PFSK-1 (cell line): ENCODE measurements around the gene PRPH.

Experiments
- FOXP2 ChIP-seq: optimal IDR thresholded peaks from 2 replicates; pipeline ENCODE3; 2011; ENCODE audit warnings: borderline replicate concordance, control low read depth, inconsistent platforms; ENCODE audit not compliant: insufficient read depth; ENCODE audit errors: extremely low read length, extremely low read depth
- POLR2AphosphoS5 ChIP-seq: IDR thresholded peaks from 2 replicates; pipeline ENCODE4 v1.6.1; 2012; ENCODE audit warnings: low read depth, mild to moderate bottlenecking, control low read depth, low read length, moderate library complexity
- REST ChIP-seq, 2 experiments: IDR thresholded peaks; 2 replicates each; pipeline versions ENCODE4 v1.6.1 to v1.8.0; 2011 to 2012; ENCODE audit warnings: low read depth in 2 of 2, low read length in 2 of 2, control low read depth in 1 of 2, inconsistent platforms in 1 of 2, mild to moderate bottlenecking in 1 of 2, moderate library complexity in 1 of 2; ENCODE audit not compliant: insufficient read depth in 1 of 2
- SIN3A ChIP-seq: IDR thresholded peaks from 2 replicates; pipeline ENCODE4 v1.6.1; 2012; ENCODE audit warnings: mild to moderate bottlenecking, low read length, moderate library complexity, borderline replicate concordance; ENCODE audit not compliant: insufficient read depth
- TAF1 ChIP-seq: IDR thresholded peaks from 2 replicates; pipeline ENCODE4 v1.6.1; 2012; ENCODE audit warnings: low read length, control low read depth, borderline replicate concordance; ENCODE audit not compliant: insufficient read depth

GRCh38 chr12:49341777-49342065, 46.8 kb downstream of the PRPH start:
- TF ChIP-seq POLR2AphosphoS5: no peak
- TF ChIP-seq FOXP2: no peak
- TF ChIP-seq SIN3A: no peak
- TF ChIP-seq TAF1: no peak
- TF ChIP-seq REST (IDR thresholded peaks at IDR 0.05; ENCODE audit: insufficient read depth in 1 of 2, low read depth in 2 of 2, low read length in 2 of 2): no peak
